Ishikawa (cell line): ENCODE data around the gene NUP93.

Experiments
- CEBPB ChIP-seq: IDR thresholded peaks from 2 replicates; pipeline ENCODE4 v1.6.1; 2012
- EGR1 ChIP-seq: IDR thresholded peaks from 2 replicates; pipeline ENCODE4 v1.6.1; 2012
- EP300 ChIP-seq: IDR thresholded peaks from 2 replicates; pipeline ENCODE4 v1.6.1; 2012; ENCODE audit warnings: borderline replicate concordance
- RAD21 ChIP-seq: IDR thresholded peaks from 2 replicates; pipeline ENCODE4 v1.6.1; 2012; ENCODE audit warnings: low read depth
- TAF1 ChIP-seq: IDR thresholded peaks from 2 replicates; pipeline ENCODE4 v1.6.1; 2012; ENCODE audit warnings: low read depth, mild to moderate bottlenecking
- TEAD4 ChIP-seq: IDR thresholded peaks from 2 replicates; pipeline ENCODE4 v1.6.1; 2012
- YY1 ChIP-seq: IDR thresholded peaks from 2 replicates; pipeline ENCODE4 v1.6.1; 2012; ENCODE audit warnings: low read depth
- TF ChIP-seq, protein P1 (sequence below): IDR thresholded peaks from 2 replicates; pipeline ENCODE4 v1.6.1; 2012
- TF ChIP-seq, protein P2 (sequence below): IDR thresholded peaks from 2 replicates; pipeline ENCODE4 v1.6.1; 2012

DNA sequence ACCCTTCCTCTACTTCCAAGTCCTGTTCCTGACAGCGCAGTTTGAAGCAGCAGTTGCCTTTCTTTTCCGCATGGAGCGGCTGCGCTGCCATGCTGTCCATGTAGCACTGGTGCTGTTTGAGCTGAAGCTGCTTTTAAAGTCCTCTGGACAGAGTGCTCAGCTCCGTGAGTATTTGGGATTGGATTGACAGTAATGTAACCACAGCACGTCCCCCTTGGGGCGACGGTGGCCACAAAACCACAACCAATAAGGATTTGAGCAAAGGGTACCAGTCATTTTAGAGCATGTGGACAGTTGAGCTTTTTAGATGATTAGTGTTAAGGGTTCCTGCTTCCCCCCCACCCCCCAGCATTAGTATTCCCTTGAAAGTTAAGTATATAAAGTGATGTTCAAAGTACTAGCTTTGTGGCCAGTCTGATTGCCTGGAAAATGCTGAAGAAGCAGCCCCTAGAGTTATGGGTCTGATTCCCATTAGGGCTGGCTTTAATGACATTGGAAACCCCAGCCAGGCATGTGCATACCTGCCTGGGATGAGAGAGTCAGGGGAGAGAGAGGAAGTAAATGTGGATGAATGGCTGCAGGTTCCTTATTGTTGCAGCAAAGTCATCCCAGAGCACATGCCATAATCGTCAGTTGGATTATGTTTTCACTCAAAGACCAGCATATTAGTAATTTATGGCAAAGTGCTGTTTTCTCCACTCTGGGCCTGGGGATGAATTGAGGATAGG lies 103.5 kb downstream of the NUP93 start:
- TF ChIP-seq YY1 (no peak), TAF1 (no peak), CEBPB (no peak), EP300 (no peak), RAD21 (no peak), EGR1 (no peak), TEAD4 (no peak)
- TF ChIP-seq, protein P1, sequence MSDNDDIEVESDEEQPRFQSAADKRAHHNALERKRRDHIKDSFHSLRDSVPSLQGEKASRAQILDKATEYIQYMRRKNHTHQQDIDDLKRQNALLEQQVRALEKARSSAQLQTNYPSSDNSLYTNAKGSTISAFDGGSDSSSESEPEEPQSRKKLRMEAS: no peak
- TF ChIP-seq, protein P2, sequence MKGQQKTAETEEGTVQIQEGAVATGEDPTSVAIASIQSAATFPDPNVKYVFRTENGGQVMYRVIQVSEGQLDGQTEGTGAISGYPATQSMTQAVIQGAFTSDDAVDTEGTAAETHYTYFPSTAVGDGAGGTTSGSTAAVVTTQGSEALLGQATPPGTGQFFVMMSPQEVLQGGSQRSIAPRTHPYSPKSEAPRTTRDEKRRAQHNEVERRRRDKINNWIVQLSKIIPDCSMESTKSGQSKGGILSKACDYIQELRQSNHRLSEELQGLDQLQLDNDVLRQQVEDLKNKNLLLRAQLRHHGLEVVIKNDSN: no peak
